Hepatocyte (in vitro differentiated cells): Measurements from ENCODE around the gene EEF1AKMT3. TPM values are rescaled to one million over a fixed set of nuclear protein-coding genes. Genes with fewer than 3 reads are reported as not detected.

ENCODE experiments used
- DNase-seq: peaks from one replicate; pipeline ENCODE4 v3.0.0-alpha.2; 2016; ENCODE audit warnings: low spot score
- H2AFZ ChIP-seq: fragments of 200-600 bp; sonication (generic); 2 replicates; pipeline ENCODE4 v1.6.0; 2016; ENCODE audit warnings: antibody characterized with exemption, mild to moderate bottlenecking
- H3K27ac ChIP-seq: fragments of 200-600 bp; sonication (generic); 2 replicates; pipeline ENCODE4 v1.5.1; 2016; ENCODE audit warnings: mild to moderate bottlenecking
- H3K27me3 ChIP-seq: fragments of 200-600 bp; sonication (generic); 2 replicates; pipeline ENCODE4 v1.6.1; 2016
- H3K36me3 ChIP-seq: fragments of 200-600 bp; sonication (generic); replicated peaks from 2 replicates; pipeline ENCODE4 v1.5.1; 2016; ENCODE audit warnings: low read depth; ENCODE audit not compliant: insufficient read depth
- H3K4me1 ChIP-seq: fragments of 200-600 bp; sonication (generic); 2 replicates; pipeline ENCODE4 v1.5.1; 2016; ENCODE audit warnings: mild to moderate bottlenecking, moderate library complexity; ENCODE audit not compliant: insufficient read depth
- H3K4me2 ChIP-seq: fragments of 200-600 bp; sonication (generic); 2 replicates; pipeline ENCODE4 v1.6.0; 2016
- H3K4me3 ChIP-seq: fragments of 200-600 bp; sonication (generic); 2 replicates; pipeline ENCODE4 v1.5.1; 2016; ENCODE audit warnings: mild to moderate bottlenecking
- H3K79me2 ChIP-seq: fragments of 200-600 bp; sonication (generic); 2 replicates; pipeline ENCODE4 v1.6.0; 2017; ENCODE audit warnings: mild to moderate bottlenecking
- H3K9me2 ChIP-seq: fragments of 200-600 bp; sonication (generic); replicated peaks from 2 replicates; pipeline ENCODE4 v1.6.0; 2017; ENCODE audit warnings: mild to moderate bottlenecking; ENCODE audit not compliant: insufficient read depth
- H3K9me3 ChIP-seq: fragments of 200-600 bp; sonication (generic); 2 replicates; pipeline ENCODE4 v1.5.1; 2016; ENCODE audit warnings: low read depth, mild to moderate bottlenecking
- H4K20me1 ChIP-seq: fragments of 200-600 bp; sonication (generic); 2 replicates; pipeline ENCODE4 v1.6.0; 2016; ENCODE audit warnings: mild to moderate bottlenecking; ENCODE audit not compliant: insufficient read depth, poor library complexity, severe bottlenecking
- EZH2 ChIP-seq: fragments of 200-600 bp; sonication (generic); IDR thresholded peaks from 2 replicates; pipeline ENCODE4 v1.6.1; 2016; ENCODE audit warnings: antibody characterized with exemption, mild to moderate bottlenecking, borderline replicate concordance
- EZH2phosphoT487 ChIP-seq: fragments of 200-600 bp; sonication (generic); IDR thresholded peaks from one replicate; pipeline ENCODE4 v1.6.1; 2018; ENCODE audit warnings: antibody characterized with exemption, mild to moderate bottlenecking, low read depth, moderate library complexity; ENCODE audit not compliant: unreplicated experiment, severe bottlenecking
- WGBS: methylation state at CpG from one replicate; pipeline ENCODE4 v1.1.6; 2016; ENCODE audit warnings: low lambda C conversion rate; ENCODE audit errors: missing lambda C conversion rate; 5-methylcytosine and 5-hydroxymethylcytosine counted together
- polyA plus RNA-seq: library from polyadenylated mRNA; unstranded; fragments of >200 nt; fragmentation: Nextera tagmentation; extraction: Ambion mirVana; gene quantifications from 2 replicates; pipeline ENCODE4 v1.2.1, GENCODE V29; 2016
- total RNA-seq: library from RNA; depleted of rRNA; stranded (reverse); fragments of >200 nt; gene quantifications from 2 replicates; pipeline ENCODE4 v1.2.3, GENCODE V29; 2014
- TF ChIP-seq, protein P1 (sequence below): fragments of 200-600 bp; sonication (generic); IDR thresholded peaks from 2 replicates; pipeline ENCODE4 v1.5.1; 2016; ENCODE audit warnings: antibody characterized with exemption, mild to moderate bottlenecking; ENCODE audit not compliant: poor library complexity

The EEF1AKMT3 gene
- total and polyA plus RNA-seq, 2 experiments from 2014 or later = 4.5 to 7.6 TPM

DNA sequence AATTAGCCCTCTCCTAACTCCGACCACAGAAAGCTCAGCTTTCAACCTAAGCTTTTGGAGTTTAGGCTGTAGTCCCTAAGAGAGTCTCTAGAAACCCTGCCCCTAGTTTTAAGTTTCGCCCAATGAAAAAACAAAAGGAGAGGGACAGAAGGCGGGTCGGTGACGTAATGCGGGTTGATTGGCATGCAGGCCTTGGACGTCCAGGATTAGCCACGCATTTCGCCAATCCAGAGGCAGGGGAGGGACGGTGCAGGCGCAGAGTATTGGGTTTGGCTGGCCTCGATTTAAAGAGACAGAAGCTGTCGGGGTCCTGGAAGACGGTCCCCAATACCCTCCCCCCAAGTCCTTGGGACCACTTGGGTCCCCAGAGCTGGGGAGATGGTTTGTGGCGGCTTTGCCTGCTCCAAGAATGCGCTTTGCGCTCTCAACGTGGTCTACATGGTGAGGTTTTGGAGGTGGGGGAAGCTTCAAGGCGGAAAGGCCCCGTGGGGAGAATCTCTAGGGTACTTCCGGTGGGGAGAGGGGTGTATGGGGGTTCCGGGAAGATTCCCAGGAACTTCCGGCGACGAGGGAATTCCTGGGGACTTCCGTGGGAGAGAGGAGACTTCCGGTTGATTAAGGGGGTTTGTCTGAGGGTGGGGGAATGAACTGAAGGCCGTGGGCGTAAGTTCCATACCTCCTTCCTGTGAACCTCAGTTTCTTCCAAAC, 27.5 kb upstream of the EEF1AKMT3 start, which contains the start of gene TSPAN31:
TSS of gene TSPAN31 (plus strand) at position 263 of the 708 bp plus-strand sequence. CDS start at position 379, 116 bp downstream.
- WGBS = 2% methylated on average over 24 of the region's 29 CpGs
- H4K20me1 ChIP-seq = no peaks in the 10 kb centered on the region

DNA sequence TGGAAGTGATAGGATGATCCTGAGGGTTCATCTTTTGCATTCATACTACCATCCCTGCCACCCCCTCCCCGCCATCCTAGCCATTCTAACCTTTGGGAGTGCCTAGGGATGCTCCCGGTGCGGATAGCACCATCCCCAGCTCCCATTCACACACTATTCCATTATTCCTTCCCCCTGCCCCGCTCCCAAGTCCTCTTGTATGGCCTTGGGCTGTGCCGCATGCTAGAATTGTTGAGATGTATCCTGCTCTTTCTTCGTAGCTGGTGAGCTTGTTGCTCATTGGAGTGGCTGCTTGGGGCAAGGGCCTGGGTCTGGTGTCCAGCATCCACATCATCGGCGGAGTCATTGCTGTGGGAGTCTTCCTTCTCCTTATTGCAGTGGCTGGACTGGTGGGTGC, 26.9 kb upstream of the EEF1AKMT3 start:
- Histone ChIP-seq H3K4me1 (peaks cover 5% of the 10 kb centered on the region), H3K27me3 (peaks cover 30% of the 10 kb centered on the region), H2AFZ (no peak overlapping the region), H3K9me2 (no peaks in the 10 kb centered on the region), H3K9me3 (no peaks in the 10 kb centered on the region), H3K4me2 (peak overlapping the region; percentile 76), H3K27ac (peak overlapping the region; percentile 97), H3K36me3 (peaks cover 3% of the 10 kb centered on the region), H4K20me1 (no peaks in the 10 kb centered on the region), H3K4me3 (peak overlapping the region; percentile 58), H3K79me2 (peaks cover 21% of the 10 kb centered on the region)
- no peak for DNase-seq
- TF ChIP-seq EZH2phosphoT487 (no peak), EZH2 (no peak)
- 54% methylated on average over 8 of the region's 8 CpGs for WGBS

More for the DNA sequence above, 27.5 kb upstream of the EEF1AKMT3 start, which contains the start of gene TSPAN31:
- TF ChIP-seq, protein P1, sequence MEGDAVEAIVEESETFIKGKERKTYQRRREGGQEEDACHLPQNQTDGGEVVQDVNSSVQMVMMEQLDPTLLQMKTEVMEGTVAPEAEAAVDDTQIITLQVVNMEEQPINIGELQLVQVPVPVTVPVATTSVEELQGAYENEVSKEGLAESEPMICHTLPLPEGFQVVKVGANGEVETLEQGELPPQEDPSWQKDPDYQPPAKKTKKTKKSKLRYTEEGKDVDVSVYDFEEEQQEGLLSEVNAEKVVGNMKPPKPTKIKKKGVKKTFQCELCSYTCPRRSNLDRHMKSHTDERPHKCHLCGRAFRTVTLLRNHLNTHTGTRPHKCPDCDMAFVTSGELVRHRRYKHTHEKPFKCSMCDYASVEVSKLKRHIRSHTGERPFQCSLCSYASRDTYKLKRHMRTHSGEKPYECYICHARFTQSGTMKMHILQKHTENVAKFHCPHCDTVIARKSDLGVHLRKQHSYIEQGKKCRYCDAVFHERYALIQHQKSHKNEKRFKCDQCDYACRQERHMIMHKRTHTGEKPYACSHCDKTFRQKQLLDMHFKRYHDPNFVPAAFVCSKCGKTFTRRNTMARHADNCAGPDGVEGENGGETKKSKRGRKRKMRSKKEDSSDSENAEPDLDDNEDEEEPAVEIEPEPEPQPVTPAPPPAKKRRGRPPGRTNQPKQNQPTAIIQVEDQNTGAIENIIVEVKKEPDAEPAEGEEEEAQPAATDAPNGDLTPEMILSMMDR = no peak
- no peak for TF ChIP-seq EZH2
- TF ChIP-seq EZH2phosphoT487 = no peak
- peak within 1 kb of the TSS; percentile 18 for H2AFZ ChIP-seq
- peak within 1 kb of the TSS; percentile 58 for H3K4me3 ChIP-seq
- no peaks in the 10 kb centered on the region for H3K9me3 ChIP-seq
- H3K9me2 ChIP-seq = no peaks in the 10 kb centered on the region
- peaks cover 16% of the 10 kb centered on the region for H3K79me2 ChIP-seq
- H3K4me1 ChIP-seq = peaks cover 4% of the 10 kb centered on the region
- peaks cover 36% of the 10 kb centered on the region for H3K27me3 ChIP-seq
- peak within 1 kb of the TSS; percentile 97 for H3K27ac ChIP-seq
- peak within 1 kb of the TSS; percentile 76 for H3K4me2 ChIP-seq
- DNase-seq = peak; percentile 98
- peaks cover 3% of the 10 kb centered on the region for H3K36me3 ChIP-seq

DNA sequence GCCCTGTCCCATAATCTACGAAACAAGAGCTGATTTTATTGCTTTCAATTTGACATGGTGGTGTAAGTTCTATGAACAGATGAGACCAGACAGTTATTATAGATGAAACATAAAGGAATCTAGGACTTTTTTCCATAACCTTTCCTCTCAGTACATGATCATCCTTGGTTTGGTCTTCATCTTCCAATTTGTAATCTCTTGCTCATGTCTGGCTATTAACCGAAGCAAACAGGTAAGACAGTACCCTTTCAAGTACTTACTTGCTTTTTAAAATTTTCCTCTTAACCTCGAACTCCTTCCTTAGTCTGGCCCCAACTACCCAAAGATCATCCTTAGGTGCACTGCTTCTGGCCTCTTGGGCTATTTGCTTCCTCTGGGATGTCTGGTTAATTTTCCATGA, 26.4 kb upstream of the EEF1AKMT3 start:
- H3K79me2 ChIP-seq = peaks cover 27% of the 10 kb centered on the region
- H2AFZ ChIP-seq = no peak overlapping the region
- H4K20me1 ChIP-seq = no peaks in the 10 kb centered on the region
- WGBS = 99% methylated on average over 3 of the region's 3 CpGs
- no peak for DNase-seq
- no peak overlapping the region for H3K4me3 ChIP-seq
- peaks cover 25% of the 10 kb centered on the region for H3K27me3 ChIP-seq
- H3K4me2 ChIP-seq = peak overlapping the region; percentile 76
- peaks cover 3% of the 10 kb centered on the region for H3K36me3 ChIP-seq
- H3K4me1 ChIP-seq = peaks cover 10% of the 10 kb centered on the region
- no peaks in the 10 kb centered on the region for H3K9me2 ChIP-seq
- H3K9me3 ChIP-seq = no peaks in the 10 kb centered on the region
- no peak for TF ChIP-seq EZH2
- TF ChIP-seq EZH2phosphoT487 = no peak
- TF ChIP-seq, protein P1 = no peak
- peak overlapping the region; percentile 97 for H3K27ac ChIP-seq

DNA sequence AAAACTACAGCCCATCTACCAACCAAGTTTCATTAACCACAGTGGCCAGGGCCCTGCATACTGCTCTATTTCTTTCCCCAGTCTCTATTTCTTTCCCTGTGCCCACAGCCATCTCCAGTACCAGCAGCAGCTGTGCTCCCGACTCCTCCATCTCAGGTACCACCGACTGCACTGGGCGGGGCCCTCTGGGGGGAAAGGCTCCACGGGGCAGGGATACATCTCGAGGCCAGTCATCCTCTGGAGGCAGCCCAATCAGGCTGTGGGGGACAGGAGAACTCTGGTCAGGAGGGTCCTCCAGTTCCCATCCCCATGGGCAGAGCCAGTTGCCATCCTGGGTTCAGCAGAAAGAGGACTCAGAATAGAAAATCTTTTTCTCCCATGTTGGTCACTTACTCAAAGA, 23.4 kb upstream of the EEF1AKMT3 start:
- Histone ChIP-seq H3K4me3 (no peak overlapping the region), H3K4me1 (peaks cover 25% of the 10 kb centered on the region), H3K4me2 (no peak overlapping the region), H3K36me3 (peaks cover 3% of the 10 kb centered on the region), H3K9me2 (no peaks in the 10 kb centered on the region), H2AFZ (no peak overlapping the region), H3K79me2 (peaks cover 35% of the 10 kb centered on the region), H3K27ac (no peak overlapping the region), H4K20me1 (no peaks in the 10 kb centered on the region), H3K27me3 (no peaks in the 10 kb centered on the region), H3K9me3 (no peaks in the 10 kb centered on the region)
- no peak for TF ChIP-seq EZH2phosphoT487
- TF ChIP-seq, protein P1 = no peak
- TF ChIP-seq EZH2 = no peak
- WGBS = 92% methylated on average over 5 of the region's 5 CpGs
- no peak for DNase-seq
